NCI-H1930 (cell line): Measurements from ENCODE around the gene SERINC3.

Experiments used
- DNase-seq, 2 experiments: peaks; one replicate each; lab custom pipeline; 2025; lab: John Stamatoyannopoulos, UW

The SERINC3 gene

GRCh38 chr20:44464514-44464913 is 57.4 kb downstream of the SERINC3 start:
- DNase-seq: no peak

DNA sequence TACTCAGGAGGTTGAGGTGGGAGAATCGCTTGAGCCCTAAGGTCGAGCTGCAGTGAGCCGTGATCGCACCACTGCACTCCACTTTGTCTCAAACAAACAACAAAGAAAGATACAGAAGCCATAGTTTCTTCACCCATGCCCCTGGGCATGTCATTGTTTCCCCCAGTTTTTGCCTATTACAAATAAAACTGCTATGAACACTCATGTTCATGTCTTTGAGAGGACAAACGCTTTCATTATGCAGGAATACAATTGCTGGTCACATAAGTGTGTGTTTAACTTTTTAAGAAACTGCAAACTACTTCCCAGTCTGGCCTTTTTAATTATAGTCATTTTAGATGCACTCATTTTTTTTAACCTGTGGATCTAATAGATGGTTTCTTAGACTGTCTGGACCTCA is 58.4 kb downstream of the SERINC3 start:
- DNase-seq: no peak

- DNase-seq: no peak
Observed at GRCh38 chr20:44461803-44462174, 60.1 kb downstream of the SERINC3 start.

DNA sequence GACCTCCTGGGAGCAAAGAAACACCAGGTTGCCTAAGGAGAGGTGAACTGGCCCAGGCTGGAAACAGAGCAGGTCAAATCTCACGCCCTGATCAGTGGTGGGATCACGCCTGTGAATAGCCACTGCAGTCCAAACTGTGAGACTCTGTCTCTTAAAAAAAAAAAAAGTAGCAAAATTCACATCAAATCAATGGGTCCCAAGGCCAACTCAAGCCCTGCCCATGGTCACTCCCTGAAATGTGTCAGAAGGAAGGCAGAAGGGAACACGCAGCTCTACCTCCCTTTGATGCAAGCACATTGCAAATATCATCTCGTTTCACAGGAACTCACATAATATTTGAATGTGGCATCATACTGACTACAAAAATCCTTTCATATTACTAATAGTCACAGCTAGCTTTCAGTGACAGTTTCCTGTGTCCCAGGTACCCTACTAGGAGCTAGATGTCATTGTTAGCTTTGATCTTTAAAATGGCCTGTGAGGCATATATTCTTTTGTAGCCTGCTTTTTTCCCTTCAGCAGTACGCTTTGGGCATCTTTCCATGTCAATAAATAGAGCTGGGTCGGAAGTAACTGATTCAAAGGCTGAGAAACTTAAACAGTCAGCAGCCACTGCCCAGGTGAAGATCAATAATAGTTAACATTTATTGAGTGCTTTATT is 60.6 kb downstream of the SERINC3 start:
- DNase-seq: no peak

DNA sequence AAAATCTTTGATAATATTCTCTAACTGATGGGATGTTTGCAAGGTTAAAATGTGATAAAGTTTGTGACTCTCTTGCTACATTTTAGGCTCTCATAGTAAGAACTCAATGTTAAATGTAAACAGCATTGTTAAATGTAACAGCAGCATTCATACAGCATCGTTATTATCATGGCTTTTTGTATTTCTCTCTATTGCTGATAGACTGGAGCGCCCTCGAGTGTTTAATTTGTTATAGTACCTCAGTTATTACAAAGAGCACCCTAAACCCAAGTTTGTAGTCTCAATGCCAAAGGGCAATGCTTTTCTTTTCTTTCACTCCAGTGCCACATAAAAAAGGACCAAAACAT is 61.1 kb downstream of the SERINC3 start:
- peak in 1 of 2 experiments; percentile 40 for DNase-seq

- no peak for DNase-seq
Observed at GRCh38 chr20:44459271-44459670, 62.6 kb downstream of the SERINC3 start.

GRCh38 chr20:44457016-44457415 is 64.9 kb downstream of the SERINC3 start:
- no peak for DNase-seq

DNA sequence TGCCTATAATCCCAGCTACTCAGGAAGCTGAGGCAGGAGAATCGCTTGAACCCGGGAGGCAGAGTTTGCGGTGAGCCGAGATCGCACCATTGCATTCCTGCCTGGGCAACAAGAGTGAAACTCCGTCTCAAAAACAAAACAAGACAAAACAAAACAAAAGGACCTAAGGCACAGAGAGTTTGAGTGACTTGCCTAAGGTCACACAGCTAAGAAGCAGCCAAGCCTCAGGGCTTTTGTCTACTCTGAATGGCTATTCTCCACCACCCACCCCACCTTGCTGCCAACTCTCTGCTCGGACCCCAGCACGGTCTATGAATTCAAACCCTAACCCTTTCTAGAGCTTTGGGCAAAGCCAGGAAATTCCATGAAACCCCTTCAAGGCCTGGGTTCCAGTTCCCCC is 65.3 kb downstream of the SERINC3 start:
- DNase-seq: no peak

- no peak for DNase-seq
Observed at GRCh38 chr20:44455126-44455525, 66.7 kb downstream of the SERINC3 start.

DNA sequence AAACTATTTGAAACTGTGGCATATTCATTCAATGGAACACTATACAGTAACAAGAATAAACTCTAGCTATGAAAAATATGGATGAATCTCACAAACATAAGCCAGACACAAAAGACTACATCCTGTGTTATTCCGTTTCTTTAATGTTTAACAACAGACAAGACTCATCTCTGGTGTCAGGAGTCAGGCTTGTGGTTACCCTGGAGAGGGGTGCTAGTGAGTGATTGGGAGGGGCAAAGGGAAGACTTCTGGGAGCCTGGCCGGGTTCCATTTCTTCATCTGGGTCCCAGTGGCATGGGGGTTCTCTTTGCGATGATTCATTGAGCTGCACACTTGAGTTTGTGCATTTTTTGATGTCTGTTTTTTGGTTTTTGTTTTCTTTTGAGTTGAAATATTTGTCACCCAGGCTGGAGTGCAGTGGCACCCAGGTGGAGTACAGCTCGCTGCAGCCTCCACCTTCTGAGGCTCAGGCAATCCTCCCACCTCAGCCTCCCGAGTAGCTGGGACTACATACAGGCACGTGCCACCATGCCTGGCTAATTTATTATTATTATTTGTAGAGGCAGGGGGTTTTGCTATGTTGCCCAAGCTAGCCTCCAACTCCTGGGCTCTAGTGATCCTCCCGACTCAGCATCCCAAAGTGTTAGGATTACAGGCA is 67.4 kb downstream of the SERINC3 start:
- DNase-seq: no peak

DNA sequence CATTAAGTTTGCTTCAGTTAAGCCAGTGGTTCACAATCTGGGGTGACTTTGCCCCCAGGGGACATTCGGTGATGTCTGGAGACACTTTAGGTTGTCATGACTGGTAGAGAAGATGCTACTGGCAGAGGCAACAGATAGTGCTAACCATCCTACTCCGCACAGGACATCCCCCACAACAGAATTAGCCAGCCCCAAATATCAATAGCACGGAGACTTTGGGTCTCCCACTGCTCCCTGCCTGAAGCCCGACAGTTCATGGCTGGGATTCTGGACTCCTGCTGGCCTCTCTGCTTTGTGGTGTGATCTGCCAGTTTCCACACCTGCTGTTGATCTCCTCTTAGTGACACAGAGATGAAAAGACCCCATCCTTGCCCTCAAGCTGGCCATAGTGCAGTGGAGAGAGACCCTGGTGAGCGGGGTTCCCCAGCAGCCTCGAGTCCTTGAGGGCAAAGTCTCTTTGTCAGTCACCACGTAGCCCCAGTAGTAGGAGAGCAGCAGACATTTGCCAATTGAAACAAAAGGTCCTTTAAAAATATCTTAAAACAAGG is 70.9 kb downstream of the SERINC3 start:
- no peak for DNase-seq

GRCh38 chr20:44450281-44450889 is 71.5 kb downstream of the SERINC3 start:
- DNase-seq: no peak

DNA sequence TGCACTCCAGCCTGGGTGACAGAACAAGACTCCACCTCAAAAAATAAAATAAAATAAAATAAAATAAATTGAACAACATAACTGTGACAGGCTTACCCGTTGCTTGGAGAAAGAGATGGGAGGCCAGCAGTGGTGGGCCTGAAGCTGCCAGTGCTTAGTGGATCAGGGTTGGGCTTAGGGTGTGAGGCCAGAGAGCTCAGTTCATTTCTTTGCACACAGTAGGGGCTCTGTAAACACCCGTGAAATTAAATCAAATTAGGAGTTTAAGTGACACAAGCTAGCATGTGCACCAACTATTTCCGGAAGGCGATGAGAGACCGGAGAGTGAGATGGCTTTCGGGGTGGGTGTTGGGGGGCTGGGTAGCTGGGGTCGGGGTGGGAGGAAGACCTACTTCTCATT is 72.0 kb downstream of the SERINC3 start:
- DNase-seq: no peak

DNA sequence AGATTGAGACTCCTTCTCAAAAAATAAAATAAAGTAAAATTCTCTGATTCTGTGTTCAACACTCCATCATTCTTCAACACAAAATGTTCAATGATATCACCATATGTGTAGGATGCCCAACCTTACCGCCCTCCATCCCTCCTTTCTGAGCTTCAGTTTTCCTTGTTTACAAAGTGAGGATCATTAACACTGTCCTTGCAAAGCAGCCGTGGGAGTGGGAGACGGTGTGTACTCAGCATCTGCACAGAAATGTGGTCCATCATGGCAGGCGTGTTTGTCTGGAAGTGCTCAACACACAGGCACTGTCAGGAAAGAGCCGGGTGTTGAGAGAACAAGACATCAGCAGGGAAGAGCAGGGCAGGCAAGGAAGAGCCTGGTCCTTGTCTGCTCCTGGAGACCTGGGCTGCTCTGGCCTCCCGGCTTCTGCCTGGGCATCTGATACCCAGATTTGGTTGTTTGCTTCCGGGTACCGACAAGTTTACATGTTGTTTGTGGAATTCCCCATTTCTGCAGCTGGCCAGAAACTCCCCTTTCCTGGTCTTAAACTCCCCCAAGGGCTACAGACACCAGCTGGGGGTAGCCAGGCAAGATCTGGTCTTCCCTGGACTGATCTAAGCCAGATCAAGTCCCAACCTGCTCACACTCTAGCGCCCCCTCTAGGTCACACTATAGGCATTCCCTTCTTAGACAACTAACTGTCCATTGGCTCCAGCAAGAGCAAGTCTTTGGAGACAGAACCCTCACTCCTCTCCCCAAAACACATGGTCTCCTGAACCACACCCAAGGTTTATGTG is 72.9 kb downstream of the SERINC3 start:
- DNase-seq: peak; percentile 21 to 64

- DNase-seq: no peak
Observed at GRCh38 chr20:44447827-44448419, 73.9 kb downstream of the SERINC3 start.
